Pancreas (tissue), 10 donors: ENCODE measurements around the gene CHD9. TPM values are rescaled to one million over a fixed set of nuclear protein-coding genes. Genes with fewer than 3 reads are reported as not detected.

ENCODE experiments used
- ATAC-seq, 4 donors: fragments of 200-7000 bp; cut with Tn5 transposase; one replicate each; pipeline versions ENCODE4 v1.8.0 to v1.9.1; 2020; ENCODE audit warnings: mild to moderate bottlenecking in 4 of 4, moderate library complexity in 4 of 4
- DNase-seq, 6 donors: peaks; one replicate each; pipeline ENCODE4 v3.0.0-alpha.2; 2020
- FAIRE-seq: peaks from 2 replicates; lab custom pipeline; 2012; peaks lifted over from hg19 to GRCh38; lab: Jason Lieb, UNC
- H3K27ac ChIP-seq, 4 donors: fragments of 200-600 bp; sonication (generic); 1 replicate in 3 of 4; 2 replicates in 1 of 4; pipeline versions ENCODE4 v1.5.0 to v1.8.0; 2020
- H3K27me3 ChIP-seq, 4 donors: fragments of 200-600 bp; one replicate each; pipeline ENCODE4 v1.8.0; 2021
- H3K36me3 ChIP-seq, 3 donors: fragments of 200-600 bp; sonication (generic) in 1 of 3; one replicate each; pipeline versions ENCODE4 v1.5.0 to v1.8.0; 2020 to 2021
- H3K4me1 ChIP-seq, 3 donors: fragments of 200-600 bp; one replicate each; pipeline ENCODE4 v1.8.0; 2021
- H3K4me3 ChIP-seq, 4 donors: fragments of 200-600 bp; sonication (generic) in 2 of 4; one replicate each; pipeline versions ENCODE4 v1.5.0 to v1.8.0; 2020 to 2021
- H3K9me3 ChIP-seq, 4 donors: fragments of 200-600 bp; one replicate each; pipeline ENCODE4 v1.8.0; 2021
- WGBS, 2 donors: extraction: QIAGEN DNeasy Blood & Tissue Kit; methylation state at CpG; one replicate each; pipeline ENCODE4 v1.1.7; 2013; 5-methylcytosine and 5-hydroxymethylcytosine counted together
- intact Hi-C, 3 donors: fragments of 100-400 bp; cut with DNase I; formaldehyde crosslinking; loops; one replicate each; pipeline versions ENCODE4 v1.11.1 to v1.14.2; 2022
- polyA plus RNA-seq, 2 donors: library from polyadenylated mRNA; stranded (reverse); fragments of 200-250 nt; gene quantifications; one replicate each; pipeline ENCODE4 v1.2.3, GENCODE V29; 2013
- total RNA-seq, 6 donors: library from RNA; stranded (reverse); fragmentation: NEBNext Ultra II Directional in 4 of 6; extraction: Animal tissue kit (Norgen Biotek cat#: 25700) in 4 of 6; gene quantifications; one replicate each; pipeline versions ENCODE4 v1.2.1 to v1.2.4, GENCODE V29; 2021 to 2023
- TF ChIP-seq, protein P1 (sequence below), 4 donors: fragments of 200-600 bp; sonication (generic) in 3 of 4; IDR thresholded peaks; one replicate each; pipeline versions ENCODE4 v1.5.0 to v1.8.0; 2021; ENCODE audit warnings: antibody characterized with exemption in 4 of 4
- donor health status: healthy with polysubstance abuse.
- donor health status: DM: no; HTN: no; CAD: no; lungs with moderate emphysema.
- donor health status: DM: no; HTN: no; CAD: no.
- donor health status: control.
- donor health status: control.
- donor health status: Bipolar disorder and iron deficiency.
- donor health status: DM: yes; HTN: yes; CAD: no.
- donor health status: DM: no; HTN: no; CAD: no.
- donor health status: DM: no; HTN: no; CAD: no.
- donor health status: DM: yes; HTN: yes; CAD: no.

CHD9 gene
- total and polyA plus RNA-seq, 8 donors = 7.2 to 40.9 (median 30.1) TPM

DNA sequence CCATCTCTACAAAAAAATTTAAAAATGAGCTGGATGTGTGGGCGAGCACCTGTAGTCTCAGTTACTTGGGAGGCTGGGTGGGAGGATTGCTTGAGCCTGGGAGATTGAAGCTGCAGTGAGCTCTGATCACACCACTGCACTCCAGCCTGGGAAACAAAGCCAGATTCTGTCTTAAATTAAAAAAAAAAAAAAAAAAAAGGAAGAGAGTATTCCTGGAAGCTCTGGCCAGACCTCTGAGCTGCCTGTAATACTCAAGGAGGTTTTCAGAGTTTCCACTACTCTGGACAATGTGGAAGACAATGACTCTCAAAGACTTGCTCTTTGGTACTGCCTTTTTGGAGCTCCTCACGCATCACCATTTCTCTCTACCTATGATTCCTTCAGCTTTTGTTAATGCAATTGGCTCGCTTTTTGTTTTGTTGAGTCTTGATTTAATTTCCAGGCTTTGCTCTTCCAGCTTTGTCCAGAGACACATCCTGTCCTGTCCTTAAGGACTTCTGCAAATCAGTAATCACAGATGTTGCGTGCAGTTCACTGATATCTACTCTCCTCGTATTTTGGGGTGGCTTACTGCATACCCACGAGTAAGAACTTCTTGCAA, 10.8 kb downstream of the CHD9 start:
- ATAC-seq (peak in 2 of 4 donors; percentile 51 to 56), DNase-seq (no peak), FAIRE-seq (no peak)
- TF ChIP-seq, protein P1, sequence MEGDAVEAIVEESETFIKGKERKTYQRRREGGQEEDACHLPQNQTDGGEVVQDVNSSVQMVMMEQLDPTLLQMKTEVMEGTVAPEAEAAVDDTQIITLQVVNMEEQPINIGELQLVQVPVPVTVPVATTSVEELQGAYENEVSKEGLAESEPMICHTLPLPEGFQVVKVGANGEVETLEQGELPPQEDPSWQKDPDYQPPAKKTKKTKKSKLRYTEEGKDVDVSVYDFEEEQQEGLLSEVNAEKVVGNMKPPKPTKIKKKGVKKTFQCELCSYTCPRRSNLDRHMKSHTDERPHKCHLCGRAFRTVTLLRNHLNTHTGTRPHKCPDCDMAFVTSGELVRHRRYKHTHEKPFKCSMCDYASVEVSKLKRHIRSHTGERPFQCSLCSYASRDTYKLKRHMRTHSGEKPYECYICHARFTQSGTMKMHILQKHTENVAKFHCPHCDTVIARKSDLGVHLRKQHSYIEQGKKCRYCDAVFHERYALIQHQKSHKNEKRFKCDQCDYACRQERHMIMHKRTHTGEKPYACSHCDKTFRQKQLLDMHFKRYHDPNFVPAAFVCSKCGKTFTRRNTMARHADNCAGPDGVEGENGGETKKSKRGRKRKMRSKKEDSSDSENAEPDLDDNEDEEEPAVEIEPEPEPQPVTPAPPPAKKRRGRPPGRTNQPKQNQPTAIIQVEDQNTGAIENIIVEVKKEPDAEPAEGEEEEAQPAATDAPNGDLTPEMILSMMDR (IDR thresholded peaks at IDR 0.05) = no peak
- H3K4me1 ChIP-seq = no peaks in the 10 kb centered on the region
- H3K4me3 ChIP-seq = no peak overlapping the region
- WGBS, 2 donors = 72 to 75% methylated on average over 6 of the region's 6 CpGs
- H3K27ac ChIP-seq = no peak overlapping the region
- no peaks in the 10 kb centered on the region for H3K9me3 ChIP-seq
- H3K27me3 ChIP-seq = no peaks in the 10 kb centered on the region
- intact Hi-C loops = no loop called here
- no peaks in the 10 kb centered on the region for H3K36me3 ChIP-seq

DNA sequence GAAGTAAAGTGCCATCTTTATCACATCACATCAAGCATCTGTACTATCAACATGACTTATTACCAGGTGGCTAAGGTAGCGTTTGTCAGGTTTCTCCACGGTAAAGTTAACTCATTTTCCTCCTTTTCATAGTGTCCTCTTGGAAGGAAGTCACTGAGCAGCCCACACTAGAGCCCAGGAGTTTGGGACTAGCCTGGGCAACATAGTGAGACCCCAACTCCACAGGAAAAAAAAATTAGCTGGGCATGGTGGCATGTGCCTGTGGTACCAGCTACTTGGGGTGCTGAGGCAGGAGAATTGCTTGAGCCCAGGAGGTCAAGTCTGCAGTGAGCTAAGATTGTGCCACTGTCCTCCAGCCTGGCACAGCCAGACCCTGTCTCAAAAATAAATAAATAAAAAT, 12.9 kb downstream of the CHD9 start:
- Histone ChIP-seq H3K4me3 (no peak overlapping the region), H3K27ac (no peak overlapping the region), H3K4me1 (no peaks in the 10 kb centered on the region), H3K9me3 (no peaks in the 10 kb centered on the region), H3K36me3 (no peaks in the 10 kb centered on the region), H3K27me3 (no peaks in the 10 kb centered on the region)
- TF ChIP-seq, protein P1 (IDR thresholded peaks at IDR 0.05) = no peak
- ATAC-seq (no peak), DNase-seq (no peak), FAIRE-seq (no peak)
- 81 to 86% methylated on average over 2 of the region's 2 CpGs for WGBS, 2 donors
- intact Hi-C loops = no loop called here

DNA sequence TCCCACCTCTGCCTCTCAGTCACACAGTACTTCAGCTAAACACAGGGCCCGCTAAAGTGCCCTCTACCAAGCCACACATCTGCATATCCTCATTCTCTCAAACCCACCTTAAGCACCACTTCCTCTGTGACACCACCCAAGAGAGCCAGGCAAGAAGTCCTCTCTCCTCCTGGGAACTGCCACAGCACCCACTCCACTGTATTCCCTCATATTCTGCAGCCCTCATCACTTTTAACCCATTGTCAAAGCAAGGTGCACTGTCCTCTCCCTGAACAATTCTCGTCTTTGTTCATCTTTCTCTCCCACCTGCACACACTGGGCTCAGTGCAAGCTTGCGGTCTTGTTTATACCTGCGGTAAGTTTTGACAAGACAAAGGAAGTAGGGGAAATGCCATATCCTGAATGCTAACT, 13.6 kb downstream of the CHD9 start:
- Histone ChIP-seq H3K27me3 (no peaks in the 10 kb centered on the region), H3K36me3 (no peaks in the 10 kb centered on the region), H3K4me1 (no peaks in the 10 kb centered on the region), H3K4me3 (no peak overlapping the region), H3K9me3 (no peaks in the 10 kb centered on the region), H3K27ac (no peak overlapping the region)
- no peak for ATAC-seq
- TF ChIP-seq, protein P1 (IDR thresholded peaks at IDR 0.05) = no peak
- intact Hi-C loops = no loop called here
- DNase-seq = no peak
- 88 to 97% methylated on average over 4 of the region's 4 CpGs for WGBS, 2 donors
- no peak for FAIRE-seq

DNA sequence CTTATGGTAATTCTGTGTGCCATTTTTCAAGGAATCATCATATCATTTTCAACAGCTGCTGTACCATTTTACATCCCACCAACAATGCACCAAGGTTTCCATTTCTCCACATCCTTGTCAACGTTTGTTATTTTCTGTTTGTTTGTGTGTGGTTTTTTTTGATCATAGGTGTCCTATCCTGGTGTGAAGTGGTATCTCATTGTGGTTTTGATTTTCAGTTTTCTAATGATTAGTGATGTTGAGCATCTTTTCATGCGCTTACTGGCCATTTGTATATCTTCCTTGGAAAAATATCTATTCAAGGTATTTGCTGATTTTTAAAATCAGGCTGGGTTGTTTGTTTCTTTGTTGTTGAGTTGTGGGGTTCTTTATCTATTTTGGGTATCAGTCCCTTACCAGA, 15.0 kb downstream of the CHD9 start:
- no peak overlapping the region for H3K27ac ChIP-seq
- no peaks in the 10 kb centered on the region for H3K27me3 ChIP-seq
- no peaks in the 10 kb centered on the region for H3K4me1 ChIP-seq
- intact Hi-C loops = no loop called here
- no peaks in the 10 kb centered on the region for H3K9me3 ChIP-seq
- WGBS, 2 donors = 70 to 74% methylated on average over 2 of the region's 2 CpGs
- no peaks in the 10 kb centered on the region for H3K36me3 ChIP-seq
- TF ChIP-seq, protein P1 (IDR thresholded peaks at IDR 0.05) = no peak
- ATAC-seq (no peak), DNase-seq (no peak), FAIRE-seq (no peak)
- H3K4me3 ChIP-seq = no peak overlapping the region

DNA sequence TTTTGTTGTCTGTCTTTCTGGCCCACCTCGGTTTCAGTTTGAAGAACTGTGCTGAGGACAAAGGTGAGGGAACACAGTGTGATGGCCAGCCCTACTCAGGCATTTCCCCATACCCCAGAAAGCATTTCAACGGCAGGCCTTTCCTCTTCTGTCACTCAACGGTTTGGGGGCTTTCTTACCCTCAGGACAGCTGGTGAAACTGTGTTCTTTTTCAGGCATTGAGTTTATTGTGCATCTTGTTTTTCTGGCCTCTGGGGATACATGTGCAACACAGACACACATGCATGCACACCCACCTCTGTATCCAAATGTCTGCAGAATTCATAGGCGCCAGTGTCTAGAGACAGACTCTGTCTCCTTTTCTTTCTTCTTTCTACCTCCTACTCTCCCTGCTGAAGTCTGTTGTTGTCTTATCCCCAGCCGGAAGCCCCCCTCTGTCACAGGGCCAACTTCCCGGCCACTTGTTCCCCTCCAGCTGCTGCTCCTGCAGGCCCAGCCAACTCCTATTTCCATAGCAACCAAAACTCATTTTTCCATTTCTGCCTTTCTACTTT, 17.0 kb downstream of the CHD9 start:
- DNase-seq (peak in 1 of 6 donors; percentile 47), FAIRE-seq (no peak), ATAC-seq (peak in 3 of 4 donors; percentile 46 to 56 (median 50))
- 55 to 60% methylated on average over 6 of the region's 6 CpGs for WGBS, 2 donors
- TF ChIP-seq, protein P1 (IDR thresholded peaks at IDR 0.05) = no peak
- no peaks in the 10 kb centered on the region for H3K4me1 ChIP-seq
- no peaks in the 10 kb centered on the region for H3K9me3 ChIP-seq
- no peak overlapping the region for H3K27ac ChIP-seq
- intact Hi-C loops = no loop called here
- no peaks in the 10 kb centered on the region for H3K27me3 ChIP-seq
- H3K36me3 ChIP-seq = no peaks in the 10 kb centered on the region
- H3K4me3 ChIP-seq = no peak overlapping the region
